DMS114 treated with DMSO at 0.1 percent for 48 hours (cell line): Measurements from ENCODE around the gene ARL8B.
"Not testable (repeated sequence)": the region's sequence is repeated elsewhere in the genome, so short reads cannot be mapped to it uniquely, and the experiment has no call there.

Experiments
- DNase-seq: peaks from one replicate; lab custom pipeline; 2025; ENCODE audit not compliant: unreplicated experiment; lab: John Stamatoyannopoulos, UW

The ARL8B gene

DNA sequence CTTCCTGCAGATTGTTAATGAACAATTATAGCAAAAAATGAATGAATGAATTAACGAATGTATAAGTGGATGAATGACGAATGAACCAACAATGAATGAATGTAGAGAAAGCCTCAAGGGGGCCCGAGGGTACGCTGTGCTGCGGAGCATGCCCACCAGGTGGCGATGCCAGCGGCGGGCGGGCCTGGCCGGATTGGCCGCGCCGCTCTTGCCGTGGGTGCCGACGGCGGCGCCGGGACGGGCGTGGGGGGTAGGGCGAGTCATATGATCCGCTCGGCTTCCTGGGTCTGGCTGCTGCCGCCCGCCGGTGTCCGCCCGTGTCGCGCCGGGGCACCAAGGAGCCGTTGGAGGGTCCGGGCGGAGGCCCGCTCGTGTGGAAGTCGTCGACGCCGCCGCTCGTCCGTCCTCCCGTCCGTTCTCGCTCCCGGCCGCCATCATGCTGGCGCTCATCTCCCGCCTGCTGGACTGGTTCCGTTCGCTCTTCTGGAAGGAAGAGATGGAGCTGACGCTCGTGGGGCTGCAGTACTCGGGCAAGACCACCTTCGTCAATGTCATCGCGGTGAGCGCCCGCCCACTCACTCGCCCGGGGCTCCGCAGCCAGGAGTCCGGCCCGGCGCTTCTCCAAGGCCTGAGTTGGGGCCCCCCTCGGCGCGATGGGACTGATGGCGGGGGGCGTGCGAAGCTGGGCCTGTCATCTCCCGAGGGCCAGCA is at the start of gene ARL8B:
Gene ARL8B, plus strand, starts transcription at position 263 of the 711 bp plus-strand sequence. Its CDS starts 174 bp downstream, at position 437.
- DNase-seq = peak; percentile 68

DNA sequence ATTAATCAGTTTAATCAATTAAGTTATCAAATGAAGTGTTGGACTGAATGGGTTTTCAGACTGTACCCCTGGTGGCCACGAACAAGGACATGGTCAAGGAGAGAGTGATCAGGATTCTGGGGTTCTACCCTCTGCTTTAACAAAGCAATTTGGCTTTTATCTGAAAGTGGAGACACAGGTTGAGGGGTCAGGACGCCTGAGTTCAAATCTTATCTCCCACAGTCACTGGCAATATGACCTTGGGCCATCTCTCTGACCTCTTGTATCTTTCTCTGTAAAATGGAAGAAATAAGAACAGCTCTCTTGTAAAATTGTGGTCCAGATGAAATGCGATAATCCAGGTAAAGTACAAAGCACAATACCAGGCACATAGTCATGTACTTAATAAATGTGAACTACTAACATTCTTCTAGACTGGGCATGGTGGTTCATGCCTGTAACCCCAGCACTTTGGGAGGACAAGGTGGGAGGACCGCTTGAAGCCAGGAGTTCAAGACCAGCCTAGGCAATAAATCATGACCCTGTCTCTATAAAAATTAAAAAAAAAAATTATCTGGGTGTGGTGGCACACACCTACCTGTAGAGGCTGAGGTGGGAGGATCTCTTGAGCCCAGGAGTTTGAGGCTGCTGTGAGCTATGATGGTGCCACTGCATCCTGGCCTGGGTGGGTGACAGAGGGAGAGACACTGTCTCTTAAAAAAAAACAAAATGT is 48.6 kb upstream of the ARL8B start:
- DNase-seq = no peak

DNA sequence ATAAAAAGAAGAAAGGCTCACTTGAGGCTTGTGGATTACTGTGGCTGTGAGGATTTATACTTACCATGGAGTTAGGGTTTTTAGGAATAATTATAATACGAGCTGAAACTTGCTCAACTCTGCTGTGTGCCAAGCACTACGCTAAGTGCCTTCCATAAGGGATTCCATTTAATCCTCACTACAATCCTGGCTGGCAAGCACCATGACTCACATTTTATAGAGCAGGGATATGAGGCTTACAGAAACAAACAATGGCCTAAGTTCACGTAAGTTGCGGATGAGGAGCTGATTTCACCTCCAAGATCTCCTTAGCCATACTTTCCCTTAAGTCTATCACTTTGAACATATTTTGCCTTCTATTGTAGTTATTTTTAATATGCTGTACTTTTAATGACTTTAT is 43.9 kb upstream of the ARL8B start:
- DNase-seq = no peak

DNA sequence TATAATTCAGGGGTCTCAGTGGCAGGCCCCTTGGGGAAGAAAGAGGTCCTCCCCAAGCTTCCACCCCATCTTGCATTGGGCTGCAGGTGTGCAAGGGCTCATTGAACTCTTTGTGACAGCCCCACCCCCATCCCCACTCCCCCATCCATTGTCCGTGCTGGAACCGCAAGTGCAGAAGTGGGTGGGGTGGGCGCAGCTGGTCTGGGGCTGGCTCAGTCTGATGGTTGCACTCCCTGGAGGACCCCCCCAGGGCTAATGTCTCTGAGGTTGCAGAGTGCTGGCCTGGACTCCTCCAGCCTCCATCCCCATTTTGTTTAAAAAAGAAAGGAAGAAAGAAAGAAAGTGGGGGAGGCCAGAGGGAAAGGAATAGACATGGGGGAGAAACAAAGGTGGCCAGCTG is 42.3 kb upstream of the ARL8B start:
- DNase-seq = no peak

DNA sequence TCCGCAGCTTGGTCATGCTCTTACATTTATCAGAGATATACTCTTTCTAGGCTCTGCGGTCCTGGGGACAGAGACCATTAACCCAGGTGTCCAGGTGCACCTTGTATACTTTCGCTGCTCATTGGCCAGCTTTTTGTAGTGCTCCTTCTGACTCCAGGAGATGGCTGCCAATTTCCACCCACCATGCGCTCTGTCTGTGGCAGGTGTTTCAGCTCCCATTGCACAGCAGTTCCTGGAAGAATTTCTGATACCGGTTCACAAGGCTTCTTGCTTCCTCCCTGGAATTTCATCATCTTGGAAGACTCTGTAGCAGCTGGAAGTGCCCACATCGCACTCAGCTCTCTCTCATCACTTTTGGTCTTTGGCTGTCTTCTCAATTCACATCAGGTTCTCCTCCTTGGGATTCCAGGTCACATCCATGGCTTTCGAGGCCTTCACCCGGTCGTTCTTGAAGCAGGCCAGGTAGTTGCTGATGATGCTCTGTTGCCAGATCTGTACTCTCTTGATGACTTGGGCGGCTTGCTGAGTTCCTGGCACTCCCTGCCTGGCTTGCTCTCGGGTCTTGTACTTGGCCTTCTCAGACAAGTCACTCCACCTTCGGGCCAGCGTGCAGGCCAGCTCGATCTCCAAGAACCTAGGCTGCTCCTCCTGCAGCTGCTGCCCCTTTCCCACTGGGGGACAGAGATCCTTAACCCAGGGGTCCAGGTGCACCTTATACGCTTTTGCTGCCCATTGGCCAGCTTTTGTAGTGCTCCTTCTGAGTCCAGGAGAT is 41.1 kb upstream of the ARL8B start:
- no peak for DNase-seq

DNA sequence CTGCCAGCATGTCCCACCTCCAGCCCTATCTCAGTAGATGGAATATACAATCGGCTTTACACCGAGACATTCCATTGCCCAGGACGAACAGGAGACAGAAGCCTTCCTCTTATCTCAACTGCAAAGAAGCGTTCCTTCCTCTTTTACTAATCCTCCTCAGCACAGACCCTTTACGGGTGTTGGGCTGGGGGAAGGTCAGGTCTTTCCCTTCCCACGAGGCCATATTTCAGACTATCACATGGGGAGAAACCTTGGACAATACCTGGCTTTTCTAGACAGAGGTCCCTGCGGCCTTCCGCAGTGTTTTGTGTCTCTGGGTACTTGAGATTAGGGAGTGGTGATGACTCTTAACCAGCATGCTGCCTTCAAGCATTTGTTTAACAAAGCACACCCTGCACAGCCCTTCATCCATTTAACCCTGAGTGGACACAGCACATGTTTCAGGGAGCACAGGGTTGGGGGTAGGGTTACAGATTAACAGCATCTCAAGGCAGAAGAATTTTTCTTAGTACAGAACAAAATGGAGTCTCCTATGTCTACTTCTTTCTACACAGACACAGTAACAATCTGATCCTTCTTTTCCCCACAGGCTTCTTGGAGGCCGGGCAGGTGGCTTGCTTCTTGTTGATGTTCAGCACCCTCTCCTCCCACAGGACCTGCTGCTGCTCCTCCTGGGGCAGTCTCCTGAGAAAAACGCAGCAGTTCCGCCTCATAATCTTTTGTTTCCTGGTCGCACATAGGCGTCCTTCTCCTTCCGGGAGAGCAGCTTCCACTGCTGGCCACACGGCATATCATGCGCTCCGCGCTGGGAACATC is 39.9 kb upstream of the ARL8B start:
- DNase-seq = not testable (repeated sequence)

DNA sequence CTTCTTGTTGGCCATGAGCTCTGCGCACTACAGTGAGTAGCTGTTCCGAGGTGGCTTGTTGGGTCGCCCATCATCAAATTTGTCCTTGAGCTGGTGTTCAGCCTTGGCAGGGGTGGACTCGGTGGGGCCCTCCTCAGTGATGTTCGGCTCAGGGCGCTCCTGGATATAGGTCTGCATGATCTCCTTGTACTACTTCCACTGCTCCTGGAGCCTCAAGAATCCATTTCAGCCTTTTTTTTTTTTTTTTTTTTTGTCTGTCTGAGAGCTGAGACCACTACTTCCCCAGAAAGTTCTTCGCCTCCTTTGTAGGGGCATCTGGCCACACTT is 39.3 kb upstream of the ARL8B start:
- no peak for DNase-seq

DNA sequence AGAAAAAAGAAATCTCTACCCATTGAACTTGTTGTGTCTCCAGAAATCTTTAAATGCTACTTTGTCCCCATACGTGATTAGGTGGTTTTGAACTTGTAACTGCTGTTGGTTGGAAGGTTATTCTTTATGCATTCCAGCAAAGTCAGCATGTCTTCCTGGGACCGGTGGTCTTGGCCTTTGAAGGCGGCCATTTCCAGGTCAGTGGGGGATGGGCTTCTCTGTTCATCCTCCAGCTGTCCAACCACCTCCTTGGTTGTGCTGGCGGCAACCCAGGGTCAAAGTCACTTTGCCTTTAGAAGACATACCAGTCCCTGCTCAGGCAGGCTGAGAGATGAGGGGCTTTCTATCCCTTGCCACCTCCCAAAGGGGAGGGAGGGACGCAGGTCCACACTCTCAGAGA is 37.9 kb upstream of the ARL8B start:
- DNase-seq = no peak

DNA sequence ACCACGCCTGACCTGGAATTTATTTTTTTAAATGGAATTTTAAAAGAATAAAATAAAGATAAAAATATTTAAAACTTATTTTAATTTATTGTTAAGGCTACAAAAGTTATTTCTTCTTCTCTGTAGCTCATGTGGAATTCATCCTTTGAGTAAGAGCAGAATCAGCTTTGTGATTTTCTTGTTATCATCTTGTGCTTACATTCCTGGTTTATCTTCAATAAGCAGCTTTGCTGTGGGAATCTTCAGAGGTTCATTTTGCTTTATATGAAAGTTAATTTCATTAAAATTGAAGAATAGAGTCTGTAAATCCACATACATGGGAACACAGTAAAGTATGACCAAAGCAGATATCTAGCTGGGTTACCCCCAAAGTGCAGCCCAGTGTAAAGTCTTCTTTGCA is 35.4 kb upstream of the ARL8B start:
- no peak for DNase-seq

DNA sequence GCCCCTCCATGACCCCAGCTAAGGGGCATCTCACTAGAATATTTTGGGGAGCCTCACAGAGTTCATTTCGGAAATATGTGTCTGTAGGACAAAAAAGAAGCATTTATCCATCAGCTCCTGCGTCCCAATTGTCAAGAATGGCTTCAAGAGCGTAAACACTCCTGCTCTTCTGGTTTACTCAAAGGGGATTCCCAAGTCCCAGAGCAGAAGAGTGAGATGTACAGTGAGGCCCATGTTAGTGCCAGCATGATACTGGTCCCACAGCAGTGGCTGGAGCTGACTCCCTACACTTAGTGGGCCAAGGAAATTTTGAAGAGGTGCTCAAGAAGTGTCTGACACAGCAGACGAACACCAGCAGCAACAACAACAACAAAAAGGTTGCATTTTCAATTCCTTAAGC is 34.9 kb upstream of the ARL8B start:
- DNase-seq = no peak

DNA sequence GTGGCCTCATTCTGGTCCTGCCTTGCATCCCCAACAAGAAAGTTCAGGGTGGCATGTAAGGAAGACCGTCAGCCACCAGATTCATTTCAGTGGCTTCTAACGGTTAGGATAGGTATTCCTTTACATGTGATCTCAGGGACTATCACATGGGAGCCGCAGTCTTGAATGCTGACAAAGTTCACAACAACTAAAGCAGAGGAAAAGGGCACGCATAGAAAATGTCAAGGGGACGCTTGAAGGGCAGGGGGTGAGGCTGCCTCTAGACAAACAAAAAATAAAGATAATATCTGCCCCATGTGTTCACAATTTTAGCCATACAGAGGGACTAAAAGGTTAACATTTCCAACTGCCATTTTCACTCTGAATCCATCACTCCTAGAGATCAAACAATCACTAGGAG is 31.9 kb upstream of the ARL8B start:
- DNase-seq = no peak

DNA sequence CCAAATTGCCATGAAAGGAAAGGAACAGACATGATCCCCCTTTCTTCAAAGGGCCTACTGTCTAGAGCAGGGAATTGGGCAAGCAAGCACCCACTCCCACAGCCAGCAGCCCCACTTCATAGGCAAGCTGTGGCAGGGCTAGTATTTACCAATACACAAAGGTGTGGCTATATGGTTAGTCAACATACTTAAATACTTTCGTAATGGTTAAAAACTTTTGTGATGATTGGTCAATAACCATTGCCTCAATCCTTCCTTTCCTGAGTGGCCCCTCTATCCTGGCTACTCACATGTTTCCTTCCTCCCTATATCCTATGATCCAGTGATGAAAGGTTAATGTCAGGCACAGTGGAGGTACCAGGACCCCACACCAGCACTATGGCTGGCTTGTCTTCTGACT is 30.1 kb upstream of the ARL8B start:
- DNase-seq = no peak

DNA sequence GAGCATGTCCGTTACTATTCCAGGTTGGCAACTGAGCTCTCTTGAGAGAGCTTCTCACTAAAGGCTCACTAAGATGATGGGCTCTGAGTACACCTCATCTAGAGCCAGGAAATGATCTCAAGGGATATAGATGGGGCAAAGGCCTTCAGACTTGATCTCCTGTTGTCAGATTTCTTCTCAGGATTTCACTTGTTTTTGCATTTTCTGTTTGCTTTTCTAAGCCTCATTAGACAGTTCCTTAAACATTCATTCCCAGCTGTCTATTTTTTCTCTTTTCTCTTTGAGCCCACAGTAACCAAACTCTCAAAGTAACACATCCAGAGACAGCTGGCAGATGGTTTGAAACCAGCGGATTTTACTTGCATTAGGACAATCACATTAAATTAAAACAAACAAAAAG is 28.4 kb upstream of the ARL8B start:
- DNase-seq = no peak

DNA sequence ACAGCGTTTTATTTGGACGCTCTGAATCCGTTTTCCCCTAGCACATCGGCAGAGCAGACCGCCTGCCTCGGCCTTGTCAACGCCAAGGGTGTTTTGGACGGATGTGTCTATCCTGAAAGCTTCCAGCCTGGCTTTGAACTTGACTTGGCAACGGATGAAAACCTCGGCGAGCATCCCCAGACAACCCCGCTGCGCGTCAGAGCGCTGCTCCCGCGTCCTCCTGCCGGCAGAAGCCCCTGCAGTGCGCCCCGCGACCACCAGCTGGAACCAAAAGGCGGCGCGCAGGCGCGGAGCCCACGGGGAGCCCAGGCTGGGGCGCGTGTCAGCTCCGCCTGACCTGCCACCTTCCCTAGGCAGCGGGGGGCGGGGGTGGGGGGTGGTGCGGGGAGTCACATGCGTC is 26.2 kb upstream of the ARL8B start:
- no peak for DNase-seq

DNA sequence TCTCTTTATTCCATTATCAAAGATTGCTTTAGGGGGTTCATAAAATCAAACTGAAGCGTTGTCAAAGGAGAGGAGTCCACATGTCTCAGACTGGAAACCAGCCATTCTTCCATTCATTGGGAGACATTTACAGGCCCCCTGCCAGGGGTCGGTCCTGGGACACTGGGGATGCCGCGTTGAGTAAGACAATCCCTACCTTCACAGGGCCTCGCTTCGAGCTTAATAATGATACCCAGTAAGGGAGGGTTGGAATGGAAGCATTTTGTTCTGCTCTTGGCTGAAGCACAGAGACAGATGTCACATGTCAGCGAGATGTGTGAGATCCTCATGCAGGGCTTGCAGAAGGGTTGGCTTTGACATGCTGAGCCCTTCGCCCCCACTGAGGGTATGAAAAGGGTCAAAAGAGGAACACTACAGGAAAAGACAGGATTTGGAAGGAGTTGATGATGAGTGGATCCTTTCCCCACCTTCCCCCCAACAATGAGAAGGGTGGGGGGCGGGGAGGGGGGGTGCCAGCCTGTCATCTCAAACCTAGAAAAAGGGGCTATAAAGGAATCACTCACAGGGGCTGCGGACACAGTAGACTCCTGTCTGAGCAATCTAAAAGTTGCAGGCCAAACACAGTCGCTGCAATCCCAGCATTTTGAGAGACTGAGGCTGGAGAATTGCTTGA is 25.6 kb upstream of the ARL8B start:
- no peak for DNase-seq

DNA sequence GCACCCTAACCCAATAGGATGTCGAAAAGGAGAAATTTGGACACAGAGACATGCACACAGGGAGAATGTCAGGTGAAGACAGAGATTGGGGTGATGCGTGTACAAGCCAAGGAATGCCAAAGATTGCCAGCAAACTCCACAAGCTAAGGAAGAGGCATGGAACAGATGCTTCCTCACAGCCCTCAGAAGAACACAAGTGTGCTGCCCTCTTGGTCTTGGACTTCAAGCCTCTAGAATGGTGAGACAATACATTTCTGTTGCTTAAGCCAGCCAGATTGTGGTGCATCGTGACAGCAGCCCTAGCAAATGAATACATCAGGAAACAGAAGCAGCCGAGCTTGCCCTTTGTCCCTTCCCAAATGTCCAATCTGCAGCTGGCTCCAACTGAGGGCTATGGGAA is 23.7 kb upstream of the ARL8B start:
- DNase-seq = no peak

DNA sequence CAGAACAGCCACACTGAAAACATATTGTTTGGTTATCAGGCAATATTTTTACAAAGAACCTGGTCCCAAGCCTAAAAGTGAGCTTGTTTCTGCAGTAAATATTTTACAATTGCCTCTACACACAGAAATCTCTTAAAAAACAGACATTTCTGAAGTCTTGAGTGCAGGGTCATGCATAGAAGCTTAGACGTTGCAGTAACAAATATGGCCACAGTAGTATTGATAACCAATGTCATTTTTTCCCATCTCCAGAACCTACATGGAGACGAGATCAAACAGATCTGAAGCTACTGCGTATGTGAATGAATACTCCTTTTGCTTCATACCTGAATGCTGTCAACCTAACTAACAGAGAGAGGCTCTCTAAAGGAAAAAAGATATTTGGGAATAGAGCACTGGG is 19.6 kb upstream of the ARL8B start:
- DNase-seq = no peak

DNA sequence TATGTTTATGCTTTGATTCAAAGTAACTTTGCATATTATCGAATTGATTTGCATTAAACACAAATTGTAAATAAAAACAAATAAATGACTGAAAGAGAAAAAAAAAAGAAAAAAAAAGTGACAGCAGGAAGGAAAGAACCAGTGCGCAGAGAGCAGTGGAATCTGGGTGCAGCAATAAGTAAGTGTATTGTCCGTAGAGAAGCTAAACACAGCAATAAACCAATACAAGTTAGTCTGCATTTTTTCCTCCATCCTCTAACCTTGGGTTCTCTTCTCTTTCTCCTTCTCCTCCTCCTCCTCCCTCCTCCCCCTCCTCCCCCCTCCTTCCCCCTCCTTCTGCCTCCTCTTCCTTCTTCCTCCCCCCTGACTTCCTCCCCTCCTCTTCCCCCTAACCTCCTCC is 18.3 kb upstream of the ARL8B start:
- DNase-seq = no peak

DNA sequence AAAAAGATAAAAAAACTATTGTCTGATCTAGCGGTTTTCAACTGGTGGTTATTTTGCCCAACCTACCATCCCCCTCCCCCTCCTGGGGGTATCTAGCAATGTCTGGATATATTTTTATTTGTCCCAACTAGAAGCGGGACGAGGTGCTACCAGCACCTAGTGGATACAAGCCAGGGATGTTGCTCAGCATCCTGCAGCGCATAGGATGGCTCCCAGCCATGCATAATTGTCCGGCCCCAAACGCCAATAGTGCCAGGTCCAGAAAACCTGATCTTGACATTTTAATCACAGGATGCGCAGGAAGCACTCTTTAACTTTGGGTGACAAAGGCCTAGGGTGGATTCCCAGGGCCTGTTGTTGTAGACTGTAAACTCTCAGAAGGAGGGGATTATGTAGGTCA is 17.0 kb upstream of the ARL8B start:
- no peak for DNase-seq

DNA sequence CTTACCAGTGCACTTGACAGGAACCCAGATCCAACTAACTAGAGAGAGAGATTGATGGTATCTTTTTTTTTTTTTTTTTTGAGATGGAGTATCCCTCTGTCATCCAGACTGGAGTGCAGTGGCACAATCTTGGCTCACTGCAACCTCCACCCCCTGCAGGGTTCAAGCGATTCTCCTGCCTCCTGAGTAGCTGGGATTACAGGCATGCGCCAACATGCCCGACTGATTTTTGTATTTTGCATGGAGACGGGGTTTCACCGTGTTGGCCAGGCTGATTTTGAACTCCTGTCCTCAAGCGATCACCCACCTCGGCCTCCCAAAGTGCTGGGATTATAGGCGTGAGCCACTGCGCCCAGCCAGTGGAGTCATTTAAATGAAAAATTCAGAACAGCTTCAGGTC is 15.7 kb upstream of the ARL8B start:
- not testable (repeated sequence) for DNase-seq

DNA sequence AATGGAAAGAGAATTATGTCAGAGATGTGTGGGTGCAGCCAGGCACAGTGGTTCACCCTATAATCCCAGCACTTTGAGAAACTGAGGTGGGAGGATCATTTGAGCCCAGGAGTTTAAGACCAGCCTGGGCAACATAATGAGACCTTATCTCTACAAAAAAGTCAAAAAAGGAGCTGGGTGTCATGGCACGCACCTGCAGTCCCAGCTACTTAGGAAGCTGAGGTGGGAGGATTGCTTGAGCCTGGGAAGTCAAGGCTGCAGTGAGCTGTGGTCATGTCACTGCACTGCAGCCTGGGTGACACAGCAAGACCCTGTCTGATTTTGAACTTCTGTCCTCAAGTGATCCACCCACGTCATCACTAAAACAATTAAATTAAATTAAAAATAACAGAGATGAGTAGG is 15.2 kb upstream of the ARL8B start:
- DNase-seq = not testable (repeated sequence)
